ENCODE results near the gene TMEM247. TPM values are rescaled to one million over a fixed set of nuclear protein-coding genes. Genes with fewer than 3 reads are reported as not detected.

The TMEM247 gene
- total RNA-seq, 1 donor from 2014 or later, result not detected

- no peaks in the 10 kb centered on the region for H3K9me3 Mint-ChIP-seq (ENCODE audit: low read depth)
- no peak for DNase-seq (ENCODE audit: low spot score)
- peak overlapping the region; percentile 96 for H3K27ac Mint-ChIP-seq (ENCODE audit: unreplicated experiment)
- TF ChIP-seq, protein P1, sequence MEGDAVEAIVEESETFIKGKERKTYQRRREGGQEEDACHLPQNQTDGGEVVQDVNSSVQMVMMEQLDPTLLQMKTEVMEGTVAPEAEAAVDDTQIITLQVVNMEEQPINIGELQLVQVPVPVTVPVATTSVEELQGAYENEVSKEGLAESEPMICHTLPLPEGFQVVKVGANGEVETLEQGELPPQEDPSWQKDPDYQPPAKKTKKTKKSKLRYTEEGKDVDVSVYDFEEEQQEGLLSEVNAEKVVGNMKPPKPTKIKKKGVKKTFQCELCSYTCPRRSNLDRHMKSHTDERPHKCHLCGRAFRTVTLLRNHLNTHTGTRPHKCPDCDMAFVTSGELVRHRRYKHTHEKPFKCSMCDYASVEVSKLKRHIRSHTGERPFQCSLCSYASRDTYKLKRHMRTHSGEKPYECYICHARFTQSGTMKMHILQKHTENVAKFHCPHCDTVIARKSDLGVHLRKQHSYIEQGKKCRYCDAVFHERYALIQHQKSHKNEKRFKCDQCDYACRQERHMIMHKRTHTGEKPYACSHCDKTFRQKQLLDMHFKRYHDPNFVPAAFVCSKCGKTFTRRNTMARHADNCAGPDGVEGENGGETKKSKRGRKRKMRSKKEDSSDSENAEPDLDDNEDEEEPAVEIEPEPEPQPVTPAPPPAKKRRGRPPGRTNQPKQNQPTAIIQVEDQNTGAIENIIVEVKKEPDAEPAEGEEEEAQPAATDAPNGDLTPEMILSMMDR (IDR thresholded peaks at IDR 0.05), result no peak
- peaks cover 22% of the 10 kb centered on the region for H3K4me1 Mint-ChIP-seq (ENCODE audit: low read depth)
- peak overlapping the region; percentile 99 for H3K4me3 Mint-ChIP-seq (ENCODE audit: unreplicated experiment)
- H3K27me3 Mint-ChIP-seq (ENCODE audit: low read depth), result no peaks in the 10 kb centered on the region
- no peaks in the 10 kb centered on the region for H3K36me3 Mint-ChIP-seq (ENCODE audit: low read depth)
Measured at GRCh38 chr2:46499392-46499785, 20.0 kb downstream of the TMEM247 start.

DNA sequence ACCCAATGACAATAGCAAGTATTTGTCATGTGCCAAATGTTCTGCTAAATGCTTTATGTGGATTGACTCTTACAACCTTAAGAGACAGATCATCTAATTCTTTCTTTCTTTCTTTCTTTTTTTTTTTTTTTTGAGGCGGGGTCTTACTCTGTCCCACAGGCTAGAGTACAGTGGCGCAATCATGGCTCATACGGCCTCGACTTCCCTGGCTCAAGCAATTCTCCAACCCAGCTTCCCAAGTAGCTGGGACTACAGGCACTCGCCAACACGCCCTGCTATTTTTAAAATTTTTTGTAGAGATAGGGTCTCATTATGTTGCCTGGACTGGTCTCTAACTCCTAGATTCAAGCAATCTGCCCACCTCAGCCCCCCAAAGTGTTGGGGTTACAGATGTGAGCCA is 21.4 kb downstream of the TMEM247 start:
- Mint-ChIP-seq H3K4me3 (ENCODE audit: unreplicated experiment) (no peak overlapping the region), H3K27ac (ENCODE audit: unreplicated experiment) (no peak overlapping the region), H3K4me1 (ENCODE audit: low read depth) (peaks cover 17% of the 10 kb centered on the region), H3K27me3 (ENCODE audit: low read depth) (no peaks in the 10 kb centered on the region), H3K9me3 (ENCODE audit: low read depth) (no peaks in the 10 kb centered on the region), H3K36me3 (ENCODE audit: low read depth) (no peaks in the 10 kb centered on the region)
- DNase-seq (ENCODE audit: low spot score), result no peak
- TF ChIP-seq, protein P1 (IDR thresholded peaks at IDR 0.05), result no peak

DNA sequence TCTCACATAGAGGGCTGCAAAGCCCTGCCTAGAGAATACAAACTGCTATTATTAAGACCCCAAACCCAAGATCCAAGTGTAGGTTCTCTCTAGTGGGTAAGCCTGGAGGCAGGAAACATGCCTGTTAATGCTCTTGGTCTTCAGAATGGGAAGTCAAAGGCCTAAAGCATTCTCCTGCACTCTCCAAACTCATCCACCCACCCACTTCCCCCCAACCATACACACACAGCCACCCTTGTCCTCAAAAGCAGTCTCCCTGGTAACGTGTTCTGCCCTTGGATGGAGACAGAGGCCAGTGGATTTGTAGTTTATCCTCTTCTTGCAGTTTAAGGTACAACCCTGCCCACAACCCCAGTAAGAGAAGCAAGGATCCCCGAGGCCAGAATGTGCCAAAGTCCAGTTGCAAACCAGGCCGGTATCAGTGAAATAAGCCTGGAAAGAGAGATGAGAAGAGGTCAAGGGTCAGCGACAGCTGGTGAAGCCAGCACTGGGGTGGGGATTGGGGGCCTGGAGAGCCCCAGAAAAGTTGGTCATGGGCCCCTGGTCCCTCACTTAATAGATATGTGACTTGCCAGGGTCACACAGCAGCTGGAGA is 23.0 kb downstream of the TMEM247 start:
- no peak overlapping the region for H3K4me3 Mint-ChIP-seq (ENCODE audit: unreplicated experiment)
- no peaks in the 10 kb centered on the region for H3K36me3 Mint-ChIP-seq (ENCODE audit: low read depth)
- H3K27ac Mint-ChIP-seq (ENCODE audit: unreplicated experiment), result no peak overlapping the region

GRCh38 chr2:46503686-46504085 is 24.3 kb downstream of the TMEM247 start:
- TF ChIP-seq, protein P1 (IDR thresholded peaks at IDR 0.05), result no peak
- H3K27ac Mint-ChIP-seq (ENCODE audit: unreplicated experiment), result no peak overlapping the region
- peaks cover 16% of the 10 kb centered on the region for H3K4me1 Mint-ChIP-seq (ENCODE audit: low read depth)
- H3K36me3 Mint-ChIP-seq (ENCODE audit: low read depth), result no peaks in the 10 kb centered on the region
- H3K27me3 Mint-ChIP-seq (ENCODE audit: low read depth), result no peaks in the 10 kb centered on the region
- no peaks in the 10 kb centered on the region for H3K9me3 Mint-ChIP-seq (ENCODE audit: low read depth)
- no peak overlapping the region for H3K4me3 Mint-ChIP-seq (ENCODE audit: unreplicated experiment)
- no peak for DNase-seq (ENCODE audit: low spot score)

More for the DNA sequence above, 23.0 kb downstream of the TMEM247 start:
- Mint-ChIP-seq H3K9me3 (ENCODE audit: low read depth) (no peaks in the 10 kb centered on the region), H3K4me1 (ENCODE audit: low read depth) (peaks cover 16% of the 10 kb centered on the region), H3K27me3 (ENCODE audit: low read depth) (no peaks in the 10 kb centered on the region)
- TF ChIP-seq, protein P1 (IDR thresholded peaks at IDR 0.05), result no peak
- DNase-seq (ENCODE audit: low spot score), result no peak

GRCh38 chr2:46504221-46504620 is 24.9 kb downstream of the TMEM247 start:
- Mint-ChIP-seq H3K4me3 (ENCODE audit: unreplicated experiment) (no peak overlapping the region), H3K27ac (ENCODE audit: unreplicated experiment) (no peak overlapping the region)
- TF ChIP-seq, protein P1 (IDR thresholded peaks at IDR 0.05), result no peak

More at GRCh38 chr2:46504221-46504620, 24.9 kb downstream of the TMEM247 start:
- Mint-ChIP-seq H3K9me3 (ENCODE audit: low read depth) (no peaks in the 10 kb centered on the region), H3K27me3 (ENCODE audit: low read depth) (no peaks in the 10 kb centered on the region), H3K36me3 (ENCODE audit: low read depth) (no peaks in the 10 kb centered on the region), H3K4me1 (ENCODE audit: low read depth) (peaks cover 12% of the 10 kb centered on the region)
- no peak for DNase-seq (ENCODE audit: low spot score)

All from chondrocyte (in vitro differentiated cells).